Hepatocyte (in vitro differentiated cells): Measurements from ENCODE around the gene TGFB1. TPM values are rescaled to one million over a fixed set of nuclear protein-coding genes. Genes with fewer than 3 reads are reported as not detected.

Experiments
- DNase-seq: peaks from one replicate; pipeline ENCODE4 v3.0.0-alpha.2; 2016; ENCODE audit warnings: low spot score
- H2AFZ ChIP-seq: fragments of 200-600 bp; sonication (generic); 2 replicates; pipeline ENCODE4 v1.6.0; 2016; ENCODE audit warnings: antibody characterized with exemption, mild to moderate bottlenecking
- H3K27ac ChIP-seq: fragments of 200-600 bp; sonication (generic); 2 replicates; pipeline ENCODE4 v1.5.1; 2016; ENCODE audit warnings: mild to moderate bottlenecking
- H3K27me3 ChIP-seq: fragments of 200-600 bp; sonication (generic); 2 replicates; pipeline ENCODE4 v1.6.1; 2016
- H3K36me3 ChIP-seq: fragments of 200-600 bp; sonication (generic); replicated peaks from 2 replicates; pipeline ENCODE4 v1.5.1; 2016; ENCODE audit warnings: low read depth; ENCODE audit not compliant: insufficient read depth
- H3K4me1 ChIP-seq: fragments of 200-600 bp; sonication (generic); 2 replicates; pipeline ENCODE4 v1.5.1; 2016; ENCODE audit warnings: mild to moderate bottlenecking, moderate library complexity; ENCODE audit not compliant: insufficient read depth
- H3K4me2 ChIP-seq: fragments of 200-600 bp; sonication (generic); 2 replicates; pipeline ENCODE4 v1.6.0; 2016
- H3K4me3 ChIP-seq: fragments of 200-600 bp; sonication (generic); 2 replicates; pipeline ENCODE4 v1.5.1; 2016; ENCODE audit warnings: mild to moderate bottlenecking
- H3K79me2 ChIP-seq: fragments of 200-600 bp; sonication (generic); 2 replicates; pipeline ENCODE4 v1.6.0; 2017; ENCODE audit warnings: mild to moderate bottlenecking
- H3K9me2 ChIP-seq: fragments of 200-600 bp; sonication (generic); replicated peaks from 2 replicates; pipeline ENCODE4 v1.6.0; 2017; ENCODE audit warnings: mild to moderate bottlenecking; ENCODE audit not compliant: insufficient read depth
- H3K9me3 ChIP-seq: fragments of 200-600 bp; sonication (generic); 2 replicates; pipeline ENCODE4 v1.5.1; 2016; ENCODE audit warnings: low read depth, mild to moderate bottlenecking
- H4K20me1 ChIP-seq: fragments of 200-600 bp; sonication (generic); 2 replicates; pipeline ENCODE4 v1.6.0; 2016; ENCODE audit warnings: mild to moderate bottlenecking; ENCODE audit not compliant: insufficient read depth, poor library complexity, severe bottlenecking
- CTCF ChIP-seq: fragments of 200-600 bp; sonication (generic); IDR thresholded peaks from 2 replicates; pipeline ENCODE4 v1.5.1; 2016; ENCODE audit warnings: antibody characterized with exemption, mild to moderate bottlenecking; ENCODE audit not compliant: poor library complexity
- EZH2 ChIP-seq: fragments of 200-600 bp; sonication (generic); IDR thresholded peaks from 2 replicates; pipeline ENCODE4 v1.6.1; 2016; ENCODE audit warnings: antibody characterized with exemption, mild to moderate bottlenecking, borderline replicate concordance
- EZH2phosphoT487 ChIP-seq: fragments of 200-600 bp; sonication (generic); IDR thresholded peaks from one replicate; pipeline ENCODE4 v1.6.1; 2018; ENCODE audit warnings: antibody characterized with exemption, mild to moderate bottlenecking, low read depth, moderate library complexity; ENCODE audit not compliant: unreplicated experiment, severe bottlenecking
- WGBS: methylation state at CpG from one replicate; pipeline ENCODE4 v1.1.6; 2016; ENCODE audit warnings: low lambda C conversion rate; ENCODE audit errors: missing lambda C conversion rate; 5-methylcytosine and 5-hydroxymethylcytosine counted together
- polyA plus RNA-seq: library from polyadenylated mRNA; unstranded; fragments of >200 nt; fragmentation: Nextera tagmentation; extraction: Ambion mirVana; gene quantifications from 2 replicates; pipeline ENCODE4 v1.2.1, GENCODE V29; 2016
- total RNA-seq: library from RNA; depleted of rRNA; stranded (reverse); fragments of >200 nt; gene quantifications from 2 replicates; pipeline ENCODE4 v1.2.3, GENCODE V29; 2014

The TGFB1 gene
- total and polyA plus RNA-seq, 2 experiments from 2014 or later: 17.1 to 122 TPM

DNA sequence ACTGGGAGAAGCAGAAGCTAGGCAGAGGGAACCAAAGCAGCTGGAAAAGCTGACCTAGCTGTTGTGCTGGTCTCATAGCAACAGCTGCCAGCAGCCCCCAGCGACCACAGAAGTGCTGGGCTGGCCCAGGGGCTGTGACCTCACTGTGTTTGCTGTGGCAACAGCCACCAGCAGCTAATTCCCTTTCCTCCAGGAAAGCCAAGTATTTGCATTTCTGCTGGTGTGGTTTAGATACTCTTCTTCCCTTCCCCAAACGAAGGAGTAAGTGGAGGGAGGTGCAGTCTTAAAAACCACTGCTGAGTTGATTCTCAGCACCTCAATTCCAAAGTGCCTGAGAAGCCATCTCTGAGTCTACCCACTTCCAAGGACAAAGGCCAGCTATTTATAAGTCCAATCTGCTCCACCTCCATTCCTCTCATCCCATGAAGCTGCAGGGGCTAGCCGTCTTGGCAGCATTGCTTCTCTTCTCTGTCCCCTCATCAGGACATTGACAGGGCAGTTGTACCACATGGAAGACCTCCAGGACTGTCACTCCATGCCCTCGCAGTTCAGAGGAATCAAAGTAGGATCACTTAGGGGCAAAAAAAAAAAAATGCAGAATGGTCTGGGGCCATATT, 55.3 kb downstream of the TGFB1 start:
- H3K4me1 ChIP-seq: peaks cover 24% of the 10 kb centered on the region
- no peak overlapping the region for H3K4me3 ChIP-seq
- no peak overlapping the region for H2AFZ ChIP-seq
- no peaks in the 10 kb centered on the region for H3K9me3 ChIP-seq
- no peaks in the 10 kb centered on the region for H3K9me2 ChIP-seq
- 56% methylated on average over 4 of the region's 4 CpGs for WGBS
- peaks cover 3% of the 10 kb centered on the region for H3K36me3 ChIP-seq
- DNase-seq: peak; percentile 76
- H3K27ac ChIP-seq: peak overlapping the region; percentile 86
- TF ChIP-seq EZH2phosphoT487: no peak
- no peak for TF ChIP-seq EZH2
- TF ChIP-seq CTCF: no peak
- no peak overlapping the region for H3K4me2 ChIP-seq
- no peaks in the 10 kb centered on the region for H3K27me3 ChIP-seq
- H3K79me2 ChIP-seq: peaks cover 19% of the 10 kb centered on the region
- peaks cover 1% of the 10 kb centered on the region for H4K20me1 ChIP-seq

DNA sequence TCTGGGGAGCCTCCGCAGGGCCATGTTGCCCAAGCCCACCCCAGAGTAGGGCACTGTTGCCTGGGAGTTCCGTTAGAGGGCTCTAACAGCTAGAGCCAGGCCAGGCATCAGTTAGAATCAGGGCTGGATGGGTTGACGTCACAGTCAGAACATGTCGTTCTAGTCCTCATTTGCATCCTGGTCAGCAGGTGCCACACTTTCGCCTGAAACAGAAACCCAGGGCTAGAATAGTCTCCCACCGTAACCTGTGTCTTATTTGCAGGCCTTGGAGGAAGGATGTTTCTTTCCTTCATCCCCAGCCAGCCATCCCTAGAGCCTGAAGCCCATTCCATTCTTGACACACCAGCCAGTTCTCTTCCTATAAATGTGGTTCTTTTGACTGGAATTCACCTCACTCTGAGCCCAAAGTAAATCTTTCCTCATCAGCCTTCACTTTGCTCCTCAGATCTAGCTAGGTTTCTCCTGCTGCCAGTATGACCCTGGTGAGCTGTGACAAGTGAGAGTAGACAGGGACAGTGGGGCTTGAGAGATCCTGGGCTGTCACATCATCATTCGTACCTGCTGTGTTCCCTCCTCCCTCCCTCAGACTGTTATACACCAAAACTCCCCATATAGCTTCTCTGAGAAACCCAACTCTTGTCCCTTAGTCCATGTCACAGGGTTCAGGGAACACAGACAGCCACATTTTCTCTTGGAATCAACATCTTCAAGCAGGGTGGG, 55.9 kb downstream of the TGFB1 start:
- H2AFZ ChIP-seq: no peak overlapping the region
- no peaks in the 10 kb centered on the region for H3K27me3 ChIP-seq
- peaks cover 24% of the 10 kb centered on the region for H3K4me1 ChIP-seq
- WGBS: 90% methylated on average over 7 of the region's 7 CpGs
- no peaks in the 10 kb centered on the region for H3K9me2 ChIP-seq
- no peak overlapping the region for H3K4me3 ChIP-seq
- no peaks in the 10 kb centered on the region for H3K9me3 ChIP-seq
- DNase-seq: no peak
- peaks cover 26% of the 10 kb centered on the region for H3K79me2 ChIP-seq
- H3K36me3 ChIP-seq: peaks cover 10% of the 10 kb centered on the region
- H3K4me2 ChIP-seq: no peak overlapping the region
- peak overlapping the region; percentile 86 for H3K27ac ChIP-seq
- peaks cover 4% of the 10 kb centered on the region for H4K20me1 ChIP-seq
- TF ChIP-seq CTCF (no peak), EZH2 (no peak), EZH2phosphoT487 (no peak)

DNA sequence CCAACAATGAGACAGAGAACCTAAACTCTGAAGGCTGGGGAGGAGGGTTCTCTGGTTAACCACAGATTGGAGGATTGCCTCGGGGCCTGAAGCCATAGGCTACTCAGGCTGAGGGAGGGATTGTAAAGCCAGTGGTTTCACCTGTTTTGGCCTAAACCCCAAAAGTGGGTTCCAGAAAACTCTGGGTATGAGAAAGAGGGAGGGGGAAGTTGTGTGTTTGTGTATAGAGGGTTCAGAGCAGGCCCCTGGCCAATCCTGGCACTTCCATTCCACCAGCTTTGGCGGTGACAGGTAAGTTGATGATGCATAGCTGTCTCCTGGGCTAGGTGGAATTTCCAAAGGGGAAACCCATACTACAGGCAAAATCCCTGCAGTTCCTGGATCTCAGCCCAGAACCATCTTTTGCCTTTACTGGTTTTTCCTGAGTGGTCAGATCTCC, 57.3 kb downstream of the TGFB1 start:
- Histone ChIP-seq H3K4me1 (peaks cover 24% of the 10 kb centered on the region), H4K20me1 (peaks cover 4% of the 10 kb centered on the region), H3K79me2 (peaks cover 29% of the 10 kb centered on the region), H3K4me2 (no peak overlapping the region), H3K36me3 (peaks cover 10% of the 10 kb centered on the region), H3K9me2 (no peaks in the 10 kb centered on the region), H3K9me3 (no peaks in the 10 kb centered on the region), H3K27ac (peak overlapping the region; percentile 50), H2AFZ (no peak overlapping the region), H3K27me3 (no peaks in the 10 kb centered on the region), H3K4me3 (no peak overlapping the region)
- DNase-seq: no peak
- TF ChIP-seq CTCF (no peak), EZH2phosphoT487 (no peak), EZH2 (no peak)
- WGBS: 100% methylated on average over 2 of the region's 2 CpGs
